ENCODE data around the gene ZNF576.
"Not testable (repeated sequence)": the region's sequence is repeated elsewhere in the genome, so short reads cannot be mapped to it uniquely, and the experiment has no call there.

ZNF576 gene

DNA sequence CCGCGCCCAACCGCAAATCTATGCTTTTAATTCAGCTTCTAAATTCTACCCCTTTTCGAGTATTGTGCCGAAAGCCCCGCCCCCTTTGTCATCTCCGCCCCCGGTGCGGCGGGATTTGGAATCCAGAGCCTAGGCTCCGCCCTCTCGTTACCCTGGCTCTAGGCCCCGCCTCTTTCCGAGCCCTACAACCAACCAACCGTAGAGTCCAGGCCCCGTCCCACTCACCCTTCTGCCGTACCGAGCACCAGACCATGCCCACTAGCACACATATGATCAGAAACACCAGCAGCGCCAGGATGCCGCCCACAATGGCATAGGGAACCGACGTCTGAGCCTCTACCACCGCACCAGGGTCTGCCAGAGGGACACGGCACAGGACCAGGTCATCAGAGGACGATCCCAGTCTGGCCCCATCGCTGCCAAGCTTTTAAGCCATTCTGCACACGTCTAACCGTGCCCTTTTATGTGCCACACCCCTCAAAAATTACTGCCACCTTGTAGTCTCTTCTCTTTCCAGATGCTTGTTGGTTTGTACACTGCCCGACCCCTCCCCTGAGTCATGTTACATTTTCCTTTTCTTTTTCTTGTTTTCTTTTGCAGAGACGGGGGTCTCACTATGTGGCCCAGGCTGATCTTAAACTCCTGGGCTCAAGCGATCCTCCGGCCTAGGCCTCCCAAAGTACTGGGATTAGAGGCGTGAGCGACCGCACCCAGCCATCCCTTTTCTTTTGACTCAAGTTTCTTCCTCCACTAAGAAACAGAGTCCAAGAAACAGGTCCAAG is 27.7 kb downstream of the ZNF576 start:
- DNase-seq (ENCODE audit: insufficient read length, low spot score), result no peak
- no peak for FAIRE-seq

DNA sequence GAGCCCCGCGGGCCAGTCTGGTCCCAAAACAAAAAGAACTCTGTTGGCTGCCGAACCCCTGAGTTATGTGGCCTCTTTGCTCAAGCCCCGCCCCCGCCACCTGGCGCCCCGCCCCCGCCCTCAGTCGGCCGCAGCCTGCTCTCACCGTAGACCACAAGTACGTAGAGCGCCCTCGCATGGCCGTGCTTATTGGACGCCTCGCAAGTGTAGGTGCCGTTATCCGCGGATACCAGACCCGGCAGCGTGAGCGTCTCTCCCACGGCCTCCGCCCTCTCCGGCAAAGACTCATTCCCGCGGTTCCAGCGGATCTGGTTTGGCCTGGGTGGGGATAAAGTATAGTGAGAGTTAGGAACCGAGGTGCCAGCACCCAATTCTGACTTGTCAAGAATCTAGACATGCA is 28.5 kb downstream of the ZNF576 start:
- no peak for DNase-seq (ENCODE audit: insufficient read length, low spot score)
- no peak for FAIRE-seq

DNA sequence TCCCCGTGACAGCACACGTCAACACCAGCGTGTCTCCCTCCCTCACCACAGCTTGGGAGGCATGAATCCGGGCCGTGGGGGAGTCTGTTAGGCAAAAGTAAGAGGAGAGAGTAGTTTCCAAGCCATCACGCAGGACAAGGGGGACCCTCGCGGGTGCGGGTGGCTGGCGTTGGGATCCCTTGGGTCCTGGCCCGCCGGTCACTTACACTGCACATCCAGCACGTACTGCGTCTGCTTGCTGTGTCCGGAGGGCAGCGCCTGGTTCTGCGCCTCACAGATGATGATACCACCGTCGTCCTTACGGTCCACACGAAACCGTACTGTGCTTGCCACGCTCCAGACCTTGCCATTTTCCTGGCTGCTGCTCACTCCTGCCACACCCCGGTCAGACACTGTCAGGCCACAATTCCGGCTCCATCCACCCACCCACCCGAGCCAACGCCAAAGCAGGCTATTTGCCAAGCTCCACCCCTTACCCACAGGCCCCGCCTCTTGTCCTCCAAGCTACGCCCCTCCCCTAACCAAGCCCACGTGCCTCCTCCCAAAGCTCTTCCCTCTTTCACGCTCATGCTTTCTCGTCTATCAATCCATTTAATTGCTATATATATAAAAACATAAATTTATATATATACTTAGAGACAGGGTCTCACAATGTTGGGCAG is 29.7 kb downstream of the ZNF576 start:
- no peak for FAIRE-seq
- no peak for DNase-seq (ENCODE audit: insufficient read length, low spot score)

DNA sequence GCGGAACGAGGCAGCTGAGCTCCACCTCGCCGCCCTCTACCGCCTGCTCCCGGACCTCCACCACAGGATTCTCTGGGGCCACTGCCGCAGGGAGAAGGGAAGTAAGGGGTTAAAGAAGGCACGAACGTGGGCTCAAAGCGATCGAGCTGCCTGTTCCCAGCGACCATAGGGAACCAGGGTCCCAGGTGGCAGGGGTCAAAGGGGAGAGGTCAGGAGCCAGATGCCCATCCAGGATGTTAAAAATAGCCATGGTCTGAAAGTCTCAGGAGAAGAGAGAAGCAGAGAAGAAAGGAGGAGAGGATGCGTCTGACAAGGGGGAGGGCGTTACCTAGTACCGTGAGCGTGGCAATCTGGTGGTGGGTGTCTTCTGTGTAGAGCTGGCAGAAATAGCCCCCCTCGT is 30.4 kb downstream of the ZNF576 start:
- DNase-seq (ENCODE audit: insufficient read length, low spot score) (no peak), FAIRE-seq (no peak)

DNA sequence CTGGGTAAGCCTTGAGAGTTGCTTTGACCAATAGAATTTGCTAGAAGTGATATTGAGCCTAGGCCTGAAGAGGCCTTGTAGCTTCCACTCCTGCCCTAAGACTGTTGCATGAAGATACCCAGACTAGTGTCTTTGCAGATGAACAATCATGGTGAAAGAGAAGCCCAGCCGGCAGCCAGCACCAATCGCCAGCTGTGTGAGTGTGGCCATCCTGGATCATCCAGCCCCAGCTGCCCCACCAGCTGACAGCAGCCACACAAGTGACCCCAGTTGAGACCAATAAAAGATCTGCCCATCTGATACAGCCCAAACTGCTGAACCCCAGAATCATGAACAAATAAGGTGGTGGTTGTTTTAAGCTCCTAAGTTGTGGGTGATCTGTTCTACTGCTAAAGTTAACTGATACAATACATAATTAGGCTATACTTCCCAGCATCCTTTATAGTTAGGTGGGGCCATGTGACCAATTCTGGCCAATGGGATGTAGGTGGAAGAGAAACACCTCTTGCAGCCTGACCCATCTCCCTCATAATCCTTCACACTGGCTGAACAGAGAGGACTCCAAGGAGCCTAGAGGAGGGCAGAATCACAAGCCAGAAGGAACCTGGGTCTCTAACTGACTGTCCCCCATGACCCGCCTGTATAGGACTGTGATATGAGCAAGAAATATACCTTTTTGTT is 32.4 kb downstream of the ZNF576 start:
- FAIRE-seq (no peak), DNase-seq (ENCODE audit: insufficient read length, low spot score) (no peak)

DNA sequence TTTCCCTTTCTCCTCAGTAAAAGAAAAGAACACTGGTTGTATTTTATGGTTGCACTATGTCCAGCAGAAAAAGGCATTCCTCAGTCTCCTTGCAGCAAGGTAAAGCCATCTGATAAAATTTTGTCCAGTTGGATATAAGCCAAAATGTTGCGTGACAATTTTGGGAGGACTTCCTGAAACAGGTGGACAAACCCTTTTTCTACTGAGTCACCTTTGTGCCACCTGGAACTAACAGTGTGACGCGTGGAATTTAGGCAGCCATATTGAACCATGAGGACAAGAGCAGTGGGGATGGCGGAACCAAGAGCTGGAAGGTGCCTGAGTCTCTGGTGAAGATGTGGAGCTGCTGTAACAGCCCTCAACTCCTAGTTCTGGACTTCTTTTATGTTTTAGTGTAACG is 35.1 kb downstream of the ZNF576 start:
- FAIRE-seq, result no peak
- no peak for DNase-seq (ENCODE audit: insufficient read length, low spot score)

DNA sequence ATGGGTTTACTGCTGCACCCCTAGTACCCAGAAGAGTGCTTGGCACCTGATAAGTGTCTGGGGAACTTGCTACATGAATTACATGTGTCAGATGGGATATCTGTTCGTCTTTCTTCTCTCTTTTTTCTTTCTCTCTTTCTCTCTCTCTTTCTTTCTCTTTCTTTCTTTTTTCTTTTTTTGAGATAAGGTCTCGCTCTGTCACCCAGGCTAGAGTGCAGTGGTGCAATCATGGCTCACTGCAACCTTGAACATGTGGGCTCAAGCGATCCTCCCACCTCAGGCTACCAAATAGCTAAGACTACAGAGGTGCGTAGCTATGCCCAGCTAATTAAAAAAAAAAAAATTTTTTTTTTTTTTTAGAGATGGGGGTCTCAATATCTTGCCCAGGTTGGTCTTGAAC is 37.1 kb downstream of the ZNF576 start:
- no peak for DNase-seq (ENCODE audit: insufficient read length, low spot score)
- FAIRE-seq, result no peak

DNA sequence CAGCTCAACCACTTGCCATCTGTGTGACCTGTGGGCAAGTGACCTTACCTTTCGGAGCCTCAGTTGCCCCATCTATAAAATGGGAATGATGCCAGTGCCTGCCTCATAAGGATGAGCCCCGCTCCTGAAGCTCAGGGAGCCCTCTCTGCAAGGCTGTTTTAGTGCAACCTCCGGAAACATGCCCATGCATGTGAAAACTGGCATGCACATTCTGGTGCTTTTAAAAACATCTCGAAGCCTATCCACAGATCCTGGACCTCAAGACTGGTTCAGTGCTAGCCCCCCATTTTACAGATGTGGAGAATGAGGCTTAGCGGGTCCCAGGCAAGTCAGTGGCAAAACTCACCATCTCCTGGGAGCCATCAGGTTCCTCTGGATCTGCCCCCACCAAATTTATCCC is 37.7 kb downstream of the ZNF576 start:
- DNase-seq (ENCODE audit: insufficient read length, low spot score) (no peak), FAIRE-seq (no peak)

DNA sequence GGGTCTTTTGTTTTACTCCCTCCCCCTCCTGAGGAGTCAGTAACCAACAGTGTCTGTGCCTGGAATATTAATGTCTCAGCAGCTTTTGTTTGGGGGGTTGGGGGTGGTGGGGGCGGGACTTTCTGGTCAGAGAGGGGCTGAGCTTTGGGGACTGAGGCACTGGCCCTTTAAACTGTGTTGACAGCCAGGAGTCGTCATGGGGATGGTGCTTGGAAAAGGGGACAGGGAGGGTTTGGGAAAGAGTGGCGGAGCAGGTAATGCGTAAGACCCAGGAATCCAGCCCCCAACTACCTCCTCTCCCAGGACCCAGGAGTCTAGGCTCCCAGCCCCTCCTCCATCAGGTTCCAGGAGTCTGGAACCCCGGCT is 38.1 kb downstream of the ZNF576 start:
- no peak for DNase-seq (ENCODE audit: insufficient read length, low spot score)
- no peak for FAIRE-seq

DNA sequence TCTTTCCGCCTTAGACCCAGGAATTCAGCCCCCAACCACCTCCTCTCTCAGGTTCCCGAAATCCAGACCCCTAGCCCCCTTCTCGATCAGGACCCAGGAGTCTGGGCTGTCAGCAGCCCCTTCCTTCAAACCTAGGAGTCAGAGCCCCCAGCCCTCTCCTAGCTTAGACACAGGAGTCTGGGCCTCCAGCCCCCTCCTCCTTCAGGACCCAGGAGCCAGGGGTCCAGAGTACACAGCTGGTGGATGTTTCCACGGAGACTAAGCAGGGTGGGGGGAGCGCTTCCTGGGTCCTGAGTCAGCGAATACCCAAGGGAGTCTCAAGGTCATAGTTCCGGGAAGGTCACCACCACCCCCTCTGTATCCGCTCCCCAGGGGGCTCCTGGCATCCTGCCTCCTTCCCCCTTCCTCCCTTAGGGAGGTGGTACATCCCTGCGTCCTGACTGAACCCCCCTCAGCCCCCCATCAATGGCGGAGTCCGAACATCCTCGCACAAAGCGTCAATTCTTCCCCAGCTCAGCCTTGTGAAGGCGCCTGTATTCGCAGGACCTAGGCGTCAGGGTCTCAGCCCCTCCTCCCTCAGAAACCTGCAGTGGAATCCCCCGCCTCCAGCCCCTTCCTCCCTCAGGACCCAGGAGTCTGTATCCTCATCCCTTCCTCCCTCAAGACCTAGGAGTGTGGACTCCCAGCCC is 38.6 kb downstream of the ZNF576 start:
- no peak for DNase-seq (ENCODE audit: insufficient read length, low spot score)
- FAIRE-seq, result no peak

DNA sequence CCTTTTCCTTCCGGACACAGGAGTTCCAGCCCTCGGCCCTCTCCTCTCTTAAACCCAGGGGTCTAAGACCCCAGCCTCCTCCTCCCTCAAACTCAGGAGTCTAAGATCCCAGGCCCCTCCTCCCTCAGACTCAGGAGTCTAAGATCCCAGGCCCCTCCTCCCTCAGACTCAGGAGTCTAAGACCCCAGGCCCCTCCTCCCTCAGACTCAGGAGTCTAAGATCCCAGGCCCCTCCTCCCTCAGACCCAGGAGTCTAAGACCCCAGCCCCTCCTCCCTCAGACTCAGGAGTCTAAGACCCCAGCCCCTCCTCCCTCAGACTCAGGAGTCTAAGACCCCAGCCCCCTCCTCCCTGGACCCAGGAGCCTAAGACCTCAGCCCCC is 39.2 kb downstream of the ZNF576 start:
- not testable (repeated sequence) for DNase-seq (ENCODE audit: insufficient read length, low spot score); FAIRE-seq

DNA sequence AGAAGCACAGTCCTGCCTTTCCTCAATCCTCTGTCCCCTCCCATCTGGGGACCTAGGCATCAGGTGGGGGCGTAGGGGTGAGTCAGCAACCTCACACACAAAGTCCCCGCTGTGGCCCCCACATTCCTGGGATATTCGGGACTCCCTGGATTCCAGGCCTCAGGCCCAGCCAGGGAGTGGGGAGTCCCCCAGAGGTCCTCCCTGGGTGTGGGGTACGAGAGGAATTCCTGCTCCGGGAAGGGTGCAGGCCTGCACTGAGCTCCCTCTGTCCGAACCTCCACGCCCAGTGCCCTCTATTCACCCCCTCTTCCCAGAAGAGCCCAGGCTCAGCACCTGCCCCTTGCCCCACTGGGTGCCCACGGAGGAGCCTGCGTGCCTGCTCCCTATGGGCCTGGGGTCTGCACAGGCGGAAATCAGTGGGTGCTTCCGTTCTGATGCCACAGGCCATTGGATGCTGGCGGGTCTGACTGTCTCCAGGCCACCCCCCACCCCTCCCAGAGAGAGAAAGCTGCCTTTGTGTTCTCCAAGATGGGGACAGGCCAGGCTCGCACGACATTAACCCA is 39.8 kb downstream of the ZNF576 start:
- DNase-seq (ENCODE audit: insufficient read length, low spot score) (peak; percentile 57), FAIRE-seq (no peak)

DNA sequence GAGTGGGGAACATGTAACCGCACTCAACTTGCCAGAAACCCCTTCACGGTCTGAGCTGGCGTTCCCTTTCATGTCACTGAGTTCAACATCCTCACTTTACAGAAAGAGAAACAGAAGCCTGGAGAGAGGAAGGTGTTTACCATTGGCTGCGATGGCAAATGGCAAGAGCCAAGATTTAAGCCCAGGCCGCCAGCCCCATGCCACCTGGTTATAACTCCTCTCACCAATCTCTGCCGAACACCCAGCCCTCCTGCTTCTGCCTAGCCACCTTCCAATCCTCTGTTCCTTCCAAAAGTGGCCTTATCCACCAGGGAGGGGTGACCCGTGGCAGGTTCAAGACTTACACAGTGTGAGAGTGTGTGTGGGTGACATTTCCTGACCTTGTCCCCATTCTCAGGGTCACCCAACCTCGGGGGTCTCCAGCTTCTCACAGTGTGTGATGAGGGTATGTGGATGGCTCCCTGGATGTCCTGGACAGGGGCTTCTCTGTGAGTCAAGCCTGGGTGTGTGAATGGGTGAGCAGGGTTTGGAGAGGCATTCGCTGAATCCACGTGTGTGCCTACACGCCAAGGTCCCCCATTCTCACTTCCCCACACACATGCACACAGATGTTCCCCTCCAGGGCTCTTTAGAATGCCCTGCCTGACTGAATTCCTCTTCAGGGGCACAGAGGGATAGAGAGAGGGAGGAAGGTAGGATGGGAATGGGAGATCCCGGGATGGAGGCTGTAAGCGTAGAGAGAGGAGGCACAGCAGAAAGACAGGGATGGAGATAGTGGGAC is 42.0 kb downstream of the ZNF576 start:
- DNase-seq (ENCODE audit: insufficient read length, low spot score) (no peak), FAIRE-seq (peak; percentile 52)

DNA sequence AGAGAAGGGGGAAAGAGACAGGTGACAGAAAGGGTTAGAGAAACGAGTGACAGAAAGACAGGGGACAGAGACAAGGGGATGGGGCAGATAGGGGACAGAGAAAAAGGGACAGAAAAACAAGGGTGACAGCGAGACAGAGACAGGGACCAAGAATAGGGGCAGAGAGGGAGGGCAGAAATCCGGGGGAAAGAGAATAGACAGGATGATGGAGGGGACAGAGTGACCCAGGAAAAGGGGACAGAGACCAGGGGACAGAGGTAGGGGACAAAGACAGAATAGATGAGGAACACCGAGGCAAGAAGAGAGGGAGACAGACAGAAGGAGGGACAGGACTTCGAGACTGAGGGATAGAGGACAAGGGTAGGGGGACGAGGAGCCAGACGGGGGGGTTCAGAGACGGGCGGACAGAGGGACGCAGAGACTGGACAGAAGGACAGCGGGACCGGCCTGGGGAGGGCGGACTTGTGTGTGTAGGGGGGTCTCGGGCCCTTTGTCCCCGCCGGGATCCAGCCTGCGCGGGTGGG is 42.7 kb downstream of the ZNF576 start:
- no peak for FAIRE-seq

DNA sequence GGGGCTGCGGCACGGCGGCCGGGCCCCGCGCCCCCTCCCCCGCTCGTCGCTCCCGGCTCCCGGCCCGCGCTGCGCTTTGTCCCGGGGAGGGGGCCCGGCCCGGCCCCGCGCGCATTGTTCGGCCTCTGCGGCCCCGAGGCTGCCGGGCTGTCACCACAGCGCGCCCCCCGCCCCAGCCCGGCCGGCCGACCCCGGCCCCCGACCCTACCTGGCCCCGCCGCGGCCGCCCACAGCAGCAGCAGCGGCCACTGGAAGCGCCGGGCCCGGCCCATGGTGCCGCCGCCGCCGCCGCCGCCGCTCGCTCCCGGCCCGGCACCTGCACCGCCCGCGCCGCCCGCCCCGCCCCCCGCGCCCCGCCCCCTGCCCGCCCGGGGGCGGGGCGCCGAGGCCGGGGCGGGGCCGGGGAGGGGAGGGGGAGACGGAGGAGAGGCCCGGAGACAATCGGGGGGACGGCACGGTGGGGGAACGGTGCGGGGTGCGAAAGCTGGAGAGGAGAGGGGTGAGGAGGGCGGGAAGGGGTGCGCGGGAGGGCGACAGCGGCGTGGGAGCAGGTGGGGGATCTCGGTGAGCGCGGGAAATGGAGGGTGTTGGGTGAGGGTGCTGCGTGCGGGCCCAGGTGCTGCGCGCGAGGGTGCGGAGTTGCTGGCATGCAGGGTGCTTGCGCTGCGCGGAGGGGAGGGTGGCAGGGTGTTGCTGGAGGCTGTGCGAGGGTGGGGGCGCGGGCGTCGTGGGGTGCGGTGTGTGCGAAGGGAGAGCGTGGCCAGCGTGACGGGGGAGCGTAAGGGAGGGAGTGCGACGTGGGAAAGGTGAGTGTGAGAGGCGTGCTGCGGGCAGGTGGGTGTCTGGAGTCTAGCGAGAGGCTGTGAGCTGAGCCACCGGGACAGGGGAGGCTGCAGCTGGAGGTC is 43.4 kb downstream of the ZNF576 start, which contains the start of gene CADM4:
CADM4 (minus strand) TSS at position 332 of the 905 bp plus-strand sequence; CDS start at position 272, 60 bp downstream.
- FAIRE-seq, result peak; percentile 74

More for the DNA sequence above, 42.7 kb downstream of the ZNF576 start:
- DNase-seq (ENCODE audit: insufficient read length, low spot score), result no peak

DNA sequence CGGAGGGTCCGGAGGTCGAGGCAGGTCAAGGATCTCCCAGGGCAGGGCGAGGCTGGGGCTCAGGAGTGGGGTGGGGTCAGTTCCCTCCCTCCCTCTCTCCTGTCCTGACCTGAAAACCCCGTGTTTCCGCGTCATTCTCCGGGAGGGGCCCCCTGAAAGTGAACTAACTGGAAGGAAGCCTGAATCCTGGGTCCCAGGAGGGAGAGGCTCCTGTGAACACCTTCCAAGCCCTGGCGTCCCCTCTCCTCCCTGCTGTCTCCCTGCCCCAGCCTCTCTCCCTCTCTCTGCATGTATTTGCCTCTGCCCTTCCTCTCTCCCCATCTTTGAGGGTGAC is 44.0 kb downstream of the ZNF576 start:
- no peak for FAIRE-seq
- no peak for DNase-seq (ENCODE audit: insufficient read length, low spot score)

More for the DNA sequence above, 43.4 kb downstream of the ZNF576 start, which contains the start of gene CADM4:
- peak; percentile 31 for DNase-seq (ENCODE audit: insufficient read length, low spot score)

DNA sequence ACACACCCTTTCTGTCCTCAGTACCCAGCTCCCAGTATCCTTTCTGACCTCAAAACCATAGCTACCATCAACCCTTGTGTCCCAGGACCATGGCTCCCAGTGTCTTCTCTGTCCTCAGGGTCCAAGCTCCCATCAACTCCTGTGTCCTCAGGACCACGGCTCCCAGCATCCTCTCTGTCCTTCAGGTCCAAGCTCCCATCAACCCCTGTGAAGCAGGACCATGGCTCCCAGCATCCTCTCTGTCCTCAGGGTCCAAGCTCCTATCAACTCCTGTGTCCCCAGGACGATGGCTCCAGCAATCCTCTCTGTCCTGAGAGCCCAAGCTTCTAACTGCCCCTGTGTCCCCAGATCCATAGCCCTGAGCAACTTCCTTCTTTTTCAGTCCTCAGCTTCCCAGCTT is 44.9 kb downstream of the ZNF576 start:
- FAIRE-seq (no peak), DNase-seq (ENCODE audit: insufficient read length, low spot score) (no peak)

DNA sequence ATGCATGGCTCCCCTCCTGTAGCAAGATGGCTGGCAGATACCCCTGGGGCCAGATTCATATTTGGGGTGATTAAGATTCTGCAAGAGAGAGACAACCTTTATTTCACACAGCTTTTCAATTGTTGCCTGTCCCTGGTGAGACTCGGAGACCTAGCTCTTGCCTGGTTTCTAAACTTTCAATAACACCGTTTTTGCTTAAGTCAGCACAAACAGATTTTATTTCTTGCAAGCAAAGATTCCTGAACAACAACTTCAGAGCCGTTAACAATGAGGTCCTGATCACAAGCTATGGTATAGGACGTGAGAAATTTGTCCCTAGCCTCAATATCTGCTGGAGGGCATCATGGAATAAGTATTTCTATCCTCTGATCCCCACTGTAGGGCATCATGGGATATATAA is 46.1 kb downstream of the ZNF576 start:
- FAIRE-seq (no peak), DNase-seq (ENCODE audit: insufficient read length, low spot score) (no peak)

DNA sequence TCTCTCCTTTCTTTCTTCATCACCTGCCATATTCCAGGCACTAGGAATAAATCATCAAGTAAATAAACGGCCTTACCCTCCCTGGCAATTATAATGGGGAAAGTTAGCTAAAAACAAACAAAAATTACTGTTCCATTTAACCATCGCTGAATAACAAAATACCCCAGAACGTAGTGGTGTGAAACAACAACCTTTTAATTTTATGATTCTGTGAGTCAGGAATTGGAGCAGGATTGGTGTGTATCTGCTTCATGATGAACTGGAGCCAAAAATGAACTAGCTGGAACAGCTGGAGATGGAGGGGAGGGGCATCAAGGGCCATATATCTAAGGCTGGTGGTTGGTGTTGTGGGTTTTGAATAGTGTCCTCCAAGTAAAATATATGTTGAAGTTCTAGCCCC is 46.9 kb downstream of the ZNF576 start:
- no peak for FAIRE-seq
- no peak for DNase-seq (ENCODE audit: insufficient read length, low spot score)
